Keratinocyte (primary cell): Measurements from ENCODE around the gene ADAMTSL1.

ENCODE experiments used
- CTCF ChIP-seq, 3 experiments: IDR thresholded peaks in 1 of 3; conservative IDR thresholded peaks in 1 of 3; optimal IDR thresholded peaks in 1 of 3; 2 replicates in 2 of 3; 3 replicates in 1 of 3; pipeline versions ENCODE3 to v1.5.1; 2011; ENCODE audit warnings: low read length in 3 of 3, mild to moderate bottlenecking in 3 of 3, moderate library complexity in 2 of 3, control low read depth in 1 of 3, inconsistent platforms in 1 of 3; ENCODE audit not compliant: insufficient read depth in 2 of 3; ENCODE audit errors: extremely low read depth in 1 of 3
- EZH2 ChIP-seq: IDR thresholded peaks from one replicate; pipeline ENCODE4 v1.6.1; 2012; ENCODE audit warnings: inconsistent platforms, mild to moderate bottlenecking, low read length, moderate library complexity

GRCh38 chr9:18866121-18866831 lies 392.3 kb downstream of the ADAMTSL1 start:
- TF ChIP-seq CTCF (optimal IDR thresholded peaks at IDR 0.05 in 1 of 3, IDR thresholded peaks at IDR 0.05 in 1 of 3, conservative IDR thresholded peaks at IDR 0.05 in 1 of 3; ENCODE audit: extremely low read depth in 1 of 3, insufficient read depth in 2 of 3, low read length in 3 of 3) = no peak
- no peak for TF ChIP-seq EZH2
